ENCODE data around the gene DOCK8.

DOCK8 gene

GRCh38 chr9:438961-439768 is 224.5 kb downstream of the DOCK8 start:
- Histone ChIP-seq H3K27me3 (peaks cover 3% of the 10 kb centered on the region; the same call in 1 of the 2 replicates), H3K9me3 (no peaks in the 10 kb centered on the region), H3K4me1 (no peaks in the 10 kb centered on the region), H3K36me3 (no peaks in the 10 kb centered on the region), H3K4me3 (ENCODE audit: low read depth, low read length) (no peak overlapping the region)
- no peak for TF ChIP-seq CTCF (IDR thresholded peaks at IDR 0.05; ENCODE audit: low read depth, low read length)
- no peak for DNase-seq

- Histone ChIP-seq H3K36me3 (no peaks in the 10 kb centered on the region), H3K4me1 (no peaks in the 10 kb centered on the region), H3K9me3 (no peaks in the 10 kb centered on the region), H3K4me3 (ENCODE audit: low read depth, low read length) (no peak overlapping the region), H3K27me3 (no peaks in the 10 kb centered on the region)
- no peak for DNase-seq
- TF ChIP-seq CTCF (IDR thresholded peaks at IDR 0.05; ENCODE audit: low read depth, low read length): no peak
These were observed 226.5 kb downstream of the DOCK8 start for GRCh38 chr9:441126-441525.

- H3K9me3 ChIP-seq: no peaks in the 10 kb centered on the region
- no peak for DNase-seq
- H3K36me3 ChIP-seq: no peaks in the 10 kb centered on the region
- no peak overlapping the region for H3K4me3 ChIP-seq (ENCODE audit: low read depth, low read length)
- TF ChIP-seq CTCF (IDR thresholded peaks at IDR 0.05; ENCODE audit: low read depth, low read length): no peak
- no peaks in the 10 kb centered on the region for H3K4me1 ChIP-seq
- no peaks in the 10 kb centered on the region for H3K27me3 ChIP-seq
These were observed 229.9 kb downstream of the DOCK8 start for GRCh38 chr9:444528-444927.

- Histone ChIP-seq H3K4me3 (ENCODE audit: low read depth, low read length) (no peak overlapping the region), H3K36me3 (no peaks in the 10 kb centered on the region), H3K27me3 (no peaks in the 10 kb centered on the region), H3K9me3 (no peaks in the 10 kb centered on the region), H3K4me1 (no peaks in the 10 kb centered on the region)
- TF ChIP-seq CTCF (IDR thresholded peaks at IDR 0.05; ENCODE audit: low read depth, low read length): no peak
- no peak for DNase-seq
These were observed 230.4 kb downstream of the DOCK8 start for GRCh38 chr9:445033-445432.

- no peaks in the 10 kb centered on the region for H3K9me3 ChIP-seq
- no peak overlapping the region for H3K4me3 ChIP-seq (ENCODE audit: low read depth, low read length)
- DNase-seq: no peak
- H3K27me3 ChIP-seq: no peaks in the 10 kb centered on the region
- H3K4me1 ChIP-seq: no peaks in the 10 kb centered on the region
- no peak for TF ChIP-seq CTCF (IDR thresholded peaks at IDR 0.05; ENCODE audit: low read depth, low read length)
- no peaks in the 10 kb centered on the region for H3K36me3 ChIP-seq
These were observed 231.5 kb downstream of the DOCK8 start for GRCh38 chr9:446074-446699.

Data from BE2C (cell line).